PC-3 (cell line): ENCODE measurements around the gene SNED1. TPM values are rescaled to one million over a fixed set of nuclear protein-coding genes. Genes with fewer than 3 reads are reported as not detected.

Experiments used
- ATAC-seq: fragments of 200-7000 bp; cut with Tn5 transposase; 2 replicates; pipeline ENCODE4 v1.9.1; 2020; ENCODE audit warnings: mild to moderate bottlenecking, moderate library complexity
- BruUV-seq: library from RNA; stranded (reverse); fragments of 400-500 nt; replicated peaks from 2 replicates; lab custom pipeline; 2021; lab: Mats Ljungman, UMichigan
- CTCF ChIA-PET: fragments of 300-600 bp; sonication (Branson Sonifier 250); formaldehyde crosslinking; loops from one replicate; lab custom pipeline; 2022; ENCODE audit warnings: antibody characterized with exemption; lab: Charles Lee
- POLR2A ChIA-PET: fragments of 300-600 bp; sonication (Branson Sonifier 250); formaldehyde crosslinking; loops from one replicate; lab custom pipeline; 2022; ENCODE audit warnings: antibody characterized with exemption; ENCODE audit not compliant: unreplicated experiment; lab: Charles Lee
- DNase-seq: peaks from one replicate; pipeline ENCODE4 v3.0.0-alpha.2; 2015
- H2AFZ ChIP-seq: fragments of 300-600 bp; sonication (generic); 2 replicates; pipeline ENCODE4 v1.6.0; 2016; ENCODE audit warnings: antibody characterized with exemption, low read length
- H3F3A ChIP-seq: fragments of 300-600 bp; sonication (generic); one replicate; pipeline ENCODE4 v1.6.0; 2017; ENCODE audit warnings: antibody characterized with exemption, low read length, control low read depth, mild to moderate bottlenecking; ENCODE audit not compliant: unreplicated experiment
- H3K27ac ChIP-seq: fragments of 300-600 bp; sonication (generic); 2 replicates; pipeline ENCODE4 v1.5.1; 2016; ENCODE audit warnings: mild to moderate bottlenecking, low read length
- H3K27me3 ChIP-seq: fragments of 300-600 bp; sonication (generic); 2 replicates; pipeline ENCODE4 v1.6.1; 2016; ENCODE audit warnings: low read length, mixed read lengths
- H3K36me3 ChIP-seq: fragments of 300-600 bp; sonication (generic); 2 replicates; pipeline ENCODE4 v1.6.1; 2016; ENCODE audit warnings: low read depth, mixed run types, low read length, mixed read lengths
- H3K4me1 ChIP-seq: fragments of 300-600 bp; sonication (generic); 2 replicates; pipeline ENCODE4 v1.5.1; 2016; ENCODE audit warnings: low read length; ENCODE audit not compliant: insufficient read depth
- H3K4me2 ChIP-seq: fragments of 300-600 bp; sonication (generic); 2 replicates; pipeline ENCODE4 v1.6.0; 2016; ENCODE audit warnings: low read length
- H3K4me3 ChIP-seq: fragments of 300-600 bp; sonication (generic); 2 replicates; pipeline ENCODE4 v1.5.1; 2016; ENCODE audit warnings: mild to moderate bottlenecking, low read length, mixed read lengths
- H3K79me2 ChIP-seq: fragments of 300-600 bp; sonication (generic); 2 replicates; pipeline ENCODE4 v1.6.1; 2017; ENCODE audit warnings: low read length, mixed read lengths
- H3K9ac ChIP-seq: fragments of 300-600 bp; sonication (generic); 2 replicates; pipeline ENCODE4 v1.6.0; 2016; ENCODE audit warnings: mild to moderate bottlenecking, low read length
- H3K9me2 ChIP-seq: fragments of 300-600 bp; sonication (generic); replicated peaks from 2 replicates; pipeline ENCODE4 v1.6.1; 2016; ENCODE audit warnings: mixed run types, low read length, mixed read lengths
- H3K9me3 ChIP-seq: fragments of 300-600 bp; sonication (generic); 2 replicates; pipeline ENCODE4 v1.6.1; 2016; ENCODE audit warnings: low read length, mixed read lengths
- H4K20me1 ChIP-seq: fragments of 300-600 bp; sonication (generic); 2 replicates; pipeline ENCODE4 v1.6.1; 2016; ENCODE audit warnings: low read length, mixed read lengths
- EZH2 ChIP-seq: fragments of 300-600 bp; sonication (generic); IDR thresholded peaks from one replicate; pipeline ENCODE4 v1.6.1; 2017; ENCODE audit warnings: antibody characterized with exemption, mild to moderate bottlenecking, low read length; ENCODE audit not compliant: unreplicated experiment
- EZH2phosphoT487 ChIP-seq: fragments of 300-600 bp; sonication (generic); IDR thresholded peaks from 2 replicates; pipeline ENCODE4 v1.6.1; 2018; ENCODE audit warnings: mild to moderate bottlenecking, antibody characterized with exemption, low read length, borderline replicate concordance
- intact Hi-C: fragments of 100-400 bp; cut with micrococcal nuclease; formaldehyde crosslinking; loops from 2 replicates; pipeline ENCODE4 v1.9.0; 2023
- total RNA-seq: library from RNA; depleted of rRNA; stranded (reverse); fragments of >200 nt; gene quantifications from 2 replicates; pipeline ENCODE4 v1.2.3, GENCODE V29; 2014
- TF ChIP-seq, protein P1 (sequence below): fragments of 300-600 bp; sonication (generic); conservative IDR thresholded peaks from 2 replicates; pipeline ENCODE4 v1.5.1; 2017; ENCODE audit warnings: antibody characterized with exemption, low read depth, mild to moderate bottlenecking, low read length

SNED1 gene
- total RNA-seq, 1 experiment from 2014 or later = 0.66 TPM

DNA sequence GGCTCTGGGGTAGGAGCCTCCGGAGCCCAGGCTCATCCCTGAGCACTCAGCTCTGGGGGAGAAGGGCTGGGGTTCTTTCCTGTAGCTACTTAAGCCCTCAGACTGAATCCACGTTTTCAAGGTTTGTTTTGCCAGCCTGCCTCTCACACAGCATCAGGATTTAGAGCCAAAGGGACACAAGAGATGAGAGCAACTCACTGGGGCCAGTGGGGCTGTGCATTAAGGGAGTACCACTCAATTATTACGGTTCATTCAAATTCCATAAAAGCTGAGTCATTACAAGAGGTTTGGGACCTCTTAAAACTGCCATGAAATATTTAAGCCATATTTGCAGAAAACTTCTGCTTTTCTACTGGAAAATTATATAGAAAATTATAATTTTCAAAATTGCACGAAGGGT lies 17.1 kb upstream of the SNED1 start:
- H3K9me3 ChIP-seq = no peaks in the 10 kb centered on the region
- H3K27me3 ChIP-seq = peaks cover 8% of the 10 kb centered on the region; the same call in 1 of the 2 replicates
- no peaks in the 10 kb centered on the region for H3K79me2 ChIP-seq
- CTCF ChIA-PET = interaction anchor here (0.8 kb wide), 1 partner anchor 141 kb away, joined by 3 read pairs; no protein-coding TSS in a partner anchor
- no peaks in the 10 kb centered on the region for H3F3A ChIP-seq
- H3K4me3 ChIP-seq = no peak overlapping the region
- no peak overlapping the region for H3K27ac ChIP-seq
- DNase-seq (no peak), ATAC-seq (no peak)
- TF ChIP-seq, protein P1, sequence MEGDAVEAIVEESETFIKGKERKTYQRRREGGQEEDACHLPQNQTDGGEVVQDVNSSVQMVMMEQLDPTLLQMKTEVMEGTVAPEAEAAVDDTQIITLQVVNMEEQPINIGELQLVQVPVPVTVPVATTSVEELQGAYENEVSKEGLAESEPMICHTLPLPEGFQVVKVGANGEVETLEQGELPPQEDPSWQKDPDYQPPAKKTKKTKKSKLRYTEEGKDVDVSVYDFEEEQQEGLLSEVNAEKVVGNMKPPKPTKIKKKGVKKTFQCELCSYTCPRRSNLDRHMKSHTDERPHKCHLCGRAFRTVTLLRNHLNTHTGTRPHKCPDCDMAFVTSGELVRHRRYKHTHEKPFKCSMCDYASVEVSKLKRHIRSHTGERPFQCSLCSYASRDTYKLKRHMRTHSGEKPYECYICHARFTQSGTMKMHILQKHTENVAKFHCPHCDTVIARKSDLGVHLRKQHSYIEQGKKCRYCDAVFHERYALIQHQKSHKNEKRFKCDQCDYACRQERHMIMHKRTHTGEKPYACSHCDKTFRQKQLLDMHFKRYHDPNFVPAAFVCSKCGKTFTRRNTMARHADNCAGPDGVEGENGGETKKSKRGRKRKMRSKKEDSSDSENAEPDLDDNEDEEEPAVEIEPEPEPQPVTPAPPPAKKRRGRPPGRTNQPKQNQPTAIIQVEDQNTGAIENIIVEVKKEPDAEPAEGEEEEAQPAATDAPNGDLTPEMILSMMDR = no peak
- TF ChIP-seq EZH2phosphoT487 (no peak), EZH2 (no peak)
- no peaks in the 10 kb centered on the region for H3K36me3 ChIP-seq
- no peaks in the 10 kb centered on the region for H4K20me1 ChIP-seq
- no peak overlapping the region for H3K9ac ChIP-seq
- no peaks in the 10 kb centered on the region for H3K4me1 ChIP-seq
- H3K9me2 ChIP-seq = no peaks in the 10 kb centered on the region
- intact Hi-C loops = no loop called here
- no peak overlapping the region for H2AFZ ChIP-seq
- H3K4me2 ChIP-seq = no peak overlapping the region
- no TSS peak for BruUV-seq
- POLR2A ChIA-PET = no interaction called here

DNA sequence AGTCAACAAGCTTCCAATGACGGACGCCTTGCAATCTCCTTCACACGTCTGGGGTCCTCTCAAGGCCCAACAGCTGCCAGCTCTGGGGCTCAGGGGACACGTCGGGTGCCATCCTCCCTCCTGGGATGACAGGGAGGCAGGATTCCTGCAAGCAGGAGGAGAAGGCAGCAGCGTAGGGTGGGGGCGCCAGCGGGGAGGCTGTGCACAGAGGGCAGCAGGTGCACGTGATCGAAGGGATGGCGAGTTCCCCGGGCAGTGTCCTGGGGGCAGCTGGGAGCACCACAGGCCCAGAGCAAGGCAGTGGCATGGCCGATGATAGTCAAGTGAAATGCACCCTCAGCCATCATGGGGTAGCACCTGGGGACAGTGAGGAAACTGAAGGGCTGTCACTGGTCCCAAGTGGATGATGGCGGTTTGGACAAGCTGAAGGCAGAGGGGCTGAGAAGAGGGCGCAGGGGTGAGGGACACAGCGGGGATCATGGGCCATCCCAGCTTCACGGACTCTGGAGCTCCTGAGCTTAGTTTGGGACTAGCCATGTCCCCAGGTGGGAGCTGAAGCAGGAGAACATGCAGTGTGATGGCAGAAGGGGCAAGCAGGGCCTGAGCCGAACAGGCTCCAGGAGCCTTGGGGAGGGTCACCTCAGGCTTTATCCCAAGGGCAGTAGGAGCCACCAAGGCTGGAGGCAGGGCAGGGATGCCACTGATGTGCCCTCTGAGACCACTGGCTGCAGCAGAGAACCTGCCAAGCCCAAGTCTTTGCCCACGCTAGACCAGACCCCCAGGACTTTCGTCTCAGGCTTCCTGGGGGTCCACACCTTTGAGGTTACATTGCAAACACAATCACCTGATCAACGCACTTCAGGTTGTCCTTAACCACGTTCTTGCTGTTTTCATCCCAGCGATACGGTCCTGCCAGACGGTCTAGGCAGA lies 16.3 kb upstream of the SNED1 start:
- Histone ChIP-seq H4K20me1 (no peaks in the 10 kb centered on the region), H3K9ac (no peak overlapping the region), H3K27ac (no peak overlapping the region), H3F3A (no peaks in the 10 kb centered on the region), H3K4me1 (no peaks in the 10 kb centered on the region), H3K27me3 (peaks cover 8% of the 10 kb centered on the region; the same call in 1 of the 2 replicates), H3K79me2 (no peaks in the 10 kb centered on the region), H3K9me2 (no peaks in the 10 kb centered on the region), H2AFZ (no peak overlapping the region), H3K36me3 (no peaks in the 10 kb centered on the region), H3K4me3 (no peak overlapping the region), H3K9me3 (no peaks in the 10 kb centered on the region), H3K4me2 (no peak overlapping the region)
- ATAC-seq (no peak), DNase-seq (no peak)
- CTCF ChIA-PET = interaction anchor here (0.8 kb wide), 1 partner anchor 142 kb away, joined by 3 read pairs; no protein-coding TSS in a partner anchor
- intact Hi-C loops = no loop called here
- POLR2A ChIA-PET = no interaction called here
- TF ChIP-seq, protein P1 = no peak
- no peak for TF ChIP-seq EZH2
- TF ChIP-seq EZH2phosphoT487 = no peak
- no TSS peak for BruUV-seq
